Nephron (organoid): ENCODE data around the gene CCBE1.

Experiments
- H3K27ac Mint-ChIP-seq, 3 experiments: 2 replicates each; pipeline ENCODE4 v1.8.0; 2020; ENCODE audit warnings: mixed read lengths in 3 of 3, mild to moderate bottlenecking in 2 of 3, moderate library complexity in 1 of 3
- H3K27me3 Mint-ChIP-seq: 2 replicates; pipeline ENCODE4 v1.8.0; 2021; ENCODE audit warnings: low read depth, mild to moderate bottlenecking, moderate library complexity, mixed read lengths
- H3K36me3 Mint-ChIP-seq: 2 replicates; pipeline ENCODE4 v1.8.0; 2020; ENCODE audit warnings: low read depth, mixed read lengths
- H3K4me1 Mint-ChIP-seq: 2 replicates; pipeline ENCODE4 v1.8.0; 2020; ENCODE audit warnings: mixed read lengths
- H3K4me3 Mint-ChIP-seq, 3 experiments: 2 replicates each; pipeline ENCODE4 v1.8.0; 2020; ENCODE audit warnings: mild to moderate bottlenecking in 3 of 3, mixed read lengths in 3 of 3, moderate library complexity in 2 of 3
- H3K9me3 Mint-ChIP-seq: 2 replicates; pipeline ENCODE4 v1.8.0; 2020; ENCODE audit warnings: mixed read lengths
- CTCF ChIP-seq, 3 experiments: fragments of 200-600 bp; sonication (generic); IDR thresholded peaks; one replicate each; pipeline ENCODE4 v1.5.0; 2021; ENCODE audit warnings: antibody characterized with exemption in 3 of 3; ENCODE audit not compliant: unreplicated experiment in 3 of 3

Gene CCBE1

GRCh38 chr18:59712311-59712710, 15.1 kb upstream of the CCBE1 start:
- Mint-ChIP-seq H3K4me1 (peaks cover 14% of the 10 kb centered on the region), H3K27me3 (peaks cover 29% of the 10 kb centered on the region), H3K9me3 (no peaks in the 10 kb centered on the region), H3K27ac (peak overlapping the region in 1 of 3 experiments; percentile 8), H3K4me3 (no peak overlapping the region), H3K36me3 (no peaks in the 10 kb centered on the region)
- TF ChIP-seq CTCF (IDR thresholded peaks at IDR 0.05; ENCODE audit: unreplicated experiment in 3 of 3) = no peak

- Mint-ChIP-seq H3K27me3 (peaks cover 24% of the 10 kb centered on the region), H3K9me3 (no peaks in the 10 kb centered on the region), H3K27ac (no peak overlapping the region), H3K4me1 (peaks cover 7% of the 10 kb centered on the region), H3K4me3 (no peak overlapping the region), H3K36me3 (no peaks in the 10 kb centered on the region)
- TF ChIP-seq CTCF (IDR thresholded peaks at IDR 0.05; ENCODE audit: unreplicated experiment in 3 of 3) = no peak
Observed at GRCh38 chr18:59708988-59709387, 11.8 kb upstream of the CCBE1 start.

- H3K27ac Mint-ChIP-seq = no peak overlapping the region
- peaks cover 18% of the 10 kb centered on the region for H3K27me3 Mint-ChIP-seq
- TF ChIP-seq CTCF (IDR thresholded peaks at IDR 0.05; ENCODE audit: unreplicated experiment in 3 of 3) = no peak
- no peaks in the 10 kb centered on the region for H3K9me3 Mint-ChIP-seq
- H3K4me1 Mint-ChIP-seq = peaks cover 12% of the 10 kb centered on the region
- no peak overlapping the region for H3K4me3 Mint-ChIP-seq
- no peaks in the 10 kb centered on the region for H3K36me3 Mint-ChIP-seq
Observed at GRCh38 chr18:59707306-59707705, 10.1 kb upstream of the CCBE1 start.

- Mint-ChIP-seq H3K36me3 (no peaks in the 10 kb centered on the region), H3K9me3 (no peaks in the 10 kb centered on the region), H3K27ac (no peak overlapping the region), H3K27me3 (peaks cover 17% of the 10 kb centered on the region), H3K4me3 (no peak overlapping the region), H3K4me1 (peaks cover 12% of the 10 kb centered on the region)
- TF ChIP-seq CTCF (IDR thresholded peaks at IDR 0.05; ENCODE audit: unreplicated experiment in 3 of 3) = no peak
Observed at GRCh38 chr18:59706499-59706898, 9.3 kb upstream of the CCBE1 start.

GRCh38 chr18:59705145-59705544, 7.9 kb upstream of the CCBE1 start:
- Mint-ChIP-seq H3K27ac (peak overlapping the region in 1 of 3 experiments; percentile 7), H3K27me3 (peaks cover 21% of the 10 kb centered on the region)

More at GRCh38 chr18:59705145-59705544, 7.9 kb upstream of the CCBE1 start:
- no peaks in the 10 kb centered on the region for H3K36me3 Mint-ChIP-seq
- TF ChIP-seq CTCF (IDR thresholded peaks at IDR 0.05; ENCODE audit: unreplicated experiment in 3 of 3) = no peak
- H3K4me3 Mint-ChIP-seq = no peak overlapping the region
- peaks cover 20% of the 10 kb centered on the region for H3K4me1 Mint-ChIP-seq
- H3K9me3 Mint-ChIP-seq = no peaks in the 10 kb centered on the region
